PC-9 (cell line): ENCODE measurements around the gene AUTS2. TPM values are rescaled to one million over a fixed set of nuclear protein-coding genes. Genes with fewer than 3 reads are reported as not detected.

Experiments
- BruUV-seq: library from RNA; stranded (reverse); fragments of 400-500 nt; replicated peaks from 2 replicates; lab custom pipeline; 2021; lab: Mats Ljungman, UMichigan
- CTCF ChIA-PET: fragments of 300-600 bp; sonication (Branson Sonifier 250); formaldehyde crosslinking; loops from one replicate; lab custom pipeline; 2022; ENCODE audit warnings: antibody characterized with exemption; lab: Charles Lee
- POLR2A ChIA-PET: fragments of 300-600 bp; sonication (Branson Sonifier 250); formaldehyde crosslinking; loops from one replicate; lab custom pipeline; 2022; ENCODE audit warnings: antibody characterized with exemption; ENCODE audit not compliant: unreplicated experiment; lab: Charles Lee
- DNase-seq, 2 experiments: peaks; one replicate each; pipeline versions ENCODE4 v3.0.0 to v3.0.0-alpha.2; 2015 to 2022; ENCODE audit warnings: mixed read lengths in 1 of 2
- H2AFZ ChIP-seq: fragments of 200-600 bp; sonication (generic); 2 replicates; pipeline ENCODE4 v1.8.1; 2017; ENCODE audit warnings: antibody characterized with exemption
- H3F3A ChIP-seq: fragments of 200-600 bp; sonication (generic); 2 replicates; pipeline ENCODE4 v1.8.1; 2017; ENCODE audit warnings: antibody characterized with exemption, mild to moderate bottlenecking, low read depth; ENCODE audit not compliant: insufficient read depth
- H3K27ac ChIP-seq: fragments of 200-600 bp; sonication (generic); 2 replicates; pipeline ENCODE4 v1.6.1; 2016; ENCODE audit warnings: mixed run types
- H3K27me3 ChIP-seq: fragments of 200-600 bp; sonication (generic); 2 replicates; pipeline ENCODE4 v1.6.1; 2016; ENCODE audit warnings: low read depth, mixed run types; ENCODE audit not compliant: insufficient read depth
- H3K36me3 ChIP-seq: fragments of 200-600 bp; sonication (generic); 2 replicates; pipeline ENCODE4 v1.6.1; 2016; ENCODE audit warnings: low read depth, mixed run types
- H3K4me1 ChIP-seq: fragments of 200-600 bp; sonication (generic); replicated peaks from 2 replicates; pipeline ENCODE4 v1.6.1; 2016; ENCODE audit warnings: mixed run types; ENCODE audit not compliant: insufficient read depth
- H3K4me2 ChIP-seq: fragments of 200-600 bp; sonication (generic); 2 replicates; pipeline ENCODE4 v1.6.1; 2017; ENCODE audit warnings: mixed run types
- H3K4me3 ChIP-seq: fragments of 200-600 bp; sonication (generic); 2 replicates; pipeline ENCODE4 v1.6.1; 2016; ENCODE audit warnings: mixed run types
- H3K79me2 ChIP-seq: fragments of 200-600 bp; sonication (generic); 2 replicates; pipeline ENCODE4 v1.6.1; 2017; ENCODE audit warnings: low read depth, mixed run types
- H3K9me2 ChIP-seq: fragments of 200-600 bp; sonication (generic); 2 replicates; pipeline ENCODE4 v1.8.1; 2017; ENCODE audit warnings: mild to moderate bottlenecking; ENCODE audit not compliant: insufficient read depth
- H3K9me3 ChIP-seq: fragments of 200-600 bp; sonication (generic); 2 replicates; pipeline ENCODE4 v1.8.1; 2016; ENCODE audit warnings: low read depth; ENCODE audit not compliant: insufficient read depth
- H4K20me1 ChIP-seq: fragments of 200-600 bp; sonication (generic); 2 replicates; pipeline ENCODE4 v1.8.1; 2017; ENCODE audit not compliant: insufficient read depth
- EZH2 ChIP-seq: fragments of 200-600 bp; sonication (generic); IDR thresholded peaks from 2 replicates; pipeline ENCODE4 v1.8.0; 2017; ENCODE audit warnings: antibody characterized with exemption, low read depth
- intact Hi-C: fragments of 100-400 bp; cut with micrococcal nuclease; formaldehyde crosslinking; loops from one replicate; pipeline ENCODE4 v1.10.0; 2022; ENCODE audit not compliant: unreplicated experiment
- total RNA-seq: library from RNA; stranded (reverse); gene quantifications from 2 replicates; pipeline ENCODE4 v1.2.3, GENCODE V29; 2021
- TF ChIP-seq, protein P1 (sequence below): fragments of 200-600 bp; sonication (generic); conservative IDR thresholded peaks from 2 replicates; pipeline ENCODE4 v1.6.1; 2017; ENCODE audit warnings: mixed run types, antibody characterized with exemption, mild to moderate bottlenecking, moderate library complexity

Gene AUTS2
- total RNA-seq, 1 experiment from 2014 or later, result not detected

DNA sequence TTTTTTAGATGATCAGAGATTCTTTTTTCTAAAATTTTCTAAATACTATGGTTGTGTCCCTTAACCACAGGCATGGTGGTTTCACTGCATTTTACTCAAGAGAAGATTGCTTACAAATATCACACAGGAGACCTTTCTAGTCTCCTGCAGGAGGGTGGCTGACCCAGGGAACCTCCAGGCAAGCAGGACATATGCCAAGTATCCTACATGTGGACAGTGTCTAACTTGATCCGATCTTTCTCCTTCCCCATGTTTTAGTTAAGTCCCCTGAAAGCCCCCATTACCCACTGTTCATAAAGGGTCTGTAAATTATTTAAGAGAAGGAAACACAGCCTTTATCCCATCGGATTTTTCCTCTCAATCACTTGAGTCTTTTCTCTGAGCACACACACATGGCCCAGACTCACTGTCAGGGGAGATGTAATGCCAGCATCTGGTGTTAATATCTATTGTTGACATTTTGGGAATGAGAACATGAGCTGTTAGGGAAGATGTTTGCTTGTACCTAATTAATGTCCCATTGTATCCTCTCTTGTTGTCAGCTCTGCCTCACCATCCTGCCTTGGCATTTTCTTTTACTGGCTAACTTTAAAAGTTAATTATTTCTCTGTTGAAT, 755.2 kb downstream of the AUTS2 start:
- TF ChIP-seq, protein P1, sequence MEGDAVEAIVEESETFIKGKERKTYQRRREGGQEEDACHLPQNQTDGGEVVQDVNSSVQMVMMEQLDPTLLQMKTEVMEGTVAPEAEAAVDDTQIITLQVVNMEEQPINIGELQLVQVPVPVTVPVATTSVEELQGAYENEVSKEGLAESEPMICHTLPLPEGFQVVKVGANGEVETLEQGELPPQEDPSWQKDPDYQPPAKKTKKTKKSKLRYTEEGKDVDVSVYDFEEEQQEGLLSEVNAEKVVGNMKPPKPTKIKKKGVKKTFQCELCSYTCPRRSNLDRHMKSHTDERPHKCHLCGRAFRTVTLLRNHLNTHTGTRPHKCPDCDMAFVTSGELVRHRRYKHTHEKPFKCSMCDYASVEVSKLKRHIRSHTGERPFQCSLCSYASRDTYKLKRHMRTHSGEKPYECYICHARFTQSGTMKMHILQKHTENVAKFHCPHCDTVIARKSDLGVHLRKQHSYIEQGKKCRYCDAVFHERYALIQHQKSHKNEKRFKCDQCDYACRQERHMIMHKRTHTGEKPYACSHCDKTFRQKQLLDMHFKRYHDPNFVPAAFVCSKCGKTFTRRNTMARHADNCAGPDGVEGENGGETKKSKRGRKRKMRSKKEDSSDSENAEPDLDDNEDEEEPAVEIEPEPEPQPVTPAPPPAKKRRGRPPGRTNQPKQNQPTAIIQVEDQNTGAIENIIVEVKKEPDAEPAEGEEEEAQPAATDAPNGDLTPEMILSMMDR, result no peak
- TF ChIP-seq EZH2, result no peak
- Histone ChIP-seq H3K4me2 (no peak overlapping the region), H3K27ac (no peak overlapping the region), H3F3A (no peaks in the 10 kb centered on the region), H2AFZ (no peak overlapping the region), H3K79me2 (no peaks in the 10 kb centered on the region), H4K20me1 (no peaks in the 10 kb centered on the region), H3K36me3 (no peaks in the 10 kb centered on the region), H3K4me1 (no peaks in the 10 kb centered on the region), H3K9me3 (no peaks in the 10 kb centered on the region), H3K27me3 (peaks cover 21% of the 10 kb centered on the region), H3K4me3 (no peak overlapping the region), H3K9me2 (no peaks in the 10 kb centered on the region; the same call in 1 of the 2 replicates)
- DNase-seq, result no peak
- ChIA-PET CTCF (no interaction called here), POLR2A (interaction anchor here (0.6 kb wide), 1 partner anchor 20 kb away, joined by 4 read pairs; no protein-coding TSS in a partner anchor)
- BruUV-seq, result no TSS peak
- intact Hi-C loops, result no loop called here

DNA sequence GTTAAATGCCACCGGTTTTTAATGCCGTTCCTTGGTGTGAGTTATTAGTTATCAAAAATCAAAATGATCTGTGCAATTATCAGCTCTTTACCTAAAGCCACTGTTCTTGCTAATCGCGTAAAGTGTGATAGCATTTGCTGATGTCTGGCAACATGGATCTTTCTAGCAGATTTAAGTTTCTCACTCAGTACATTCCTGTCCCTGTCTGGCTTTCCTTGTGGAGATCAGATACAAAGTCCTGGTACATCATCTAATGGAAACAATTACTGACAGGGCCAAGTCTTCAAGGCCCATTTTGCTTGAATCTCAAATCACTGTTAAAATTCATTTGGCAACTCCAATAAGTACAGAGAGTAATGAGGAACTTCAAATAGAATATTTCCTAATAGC, 755.7 kb downstream of the AUTS2 start:
- Histone ChIP-seq H3K79me2 (no peaks in the 10 kb centered on the region), H3K4me1 (no peaks in the 10 kb centered on the region), H3K9me2 (no peaks in the 10 kb centered on the region; the same call in 1 of the 2 replicates), H3K4me2 (no peak overlapping the region), H4K20me1 (no peaks in the 10 kb centered on the region), H3K27me3 (peaks cover 17% of the 10 kb centered on the region), H3K27ac (no peak overlapping the region), H3K9me3 (no peaks in the 10 kb centered on the region), H3K4me3 (no peak overlapping the region), H3K36me3 (no peaks in the 10 kb centered on the region), H3F3A (no peaks in the 10 kb centered on the region), H2AFZ (no peak overlapping the region)
- intact Hi-C loops, result no loop called here
- TF ChIP-seq, protein P1, result no peak
- TF ChIP-seq EZH2, result no peak
- ChIA-PET CTCF (no interaction called here), POLR2A (interaction anchor here (0.6 kb wide), 1 partner anchor 20 kb away, joined by 4 read pairs; no protein-coding TSS in a partner anchor)
- DNase-seq, result no peak
- no TSS peak for BruUV-seq

DNA sequence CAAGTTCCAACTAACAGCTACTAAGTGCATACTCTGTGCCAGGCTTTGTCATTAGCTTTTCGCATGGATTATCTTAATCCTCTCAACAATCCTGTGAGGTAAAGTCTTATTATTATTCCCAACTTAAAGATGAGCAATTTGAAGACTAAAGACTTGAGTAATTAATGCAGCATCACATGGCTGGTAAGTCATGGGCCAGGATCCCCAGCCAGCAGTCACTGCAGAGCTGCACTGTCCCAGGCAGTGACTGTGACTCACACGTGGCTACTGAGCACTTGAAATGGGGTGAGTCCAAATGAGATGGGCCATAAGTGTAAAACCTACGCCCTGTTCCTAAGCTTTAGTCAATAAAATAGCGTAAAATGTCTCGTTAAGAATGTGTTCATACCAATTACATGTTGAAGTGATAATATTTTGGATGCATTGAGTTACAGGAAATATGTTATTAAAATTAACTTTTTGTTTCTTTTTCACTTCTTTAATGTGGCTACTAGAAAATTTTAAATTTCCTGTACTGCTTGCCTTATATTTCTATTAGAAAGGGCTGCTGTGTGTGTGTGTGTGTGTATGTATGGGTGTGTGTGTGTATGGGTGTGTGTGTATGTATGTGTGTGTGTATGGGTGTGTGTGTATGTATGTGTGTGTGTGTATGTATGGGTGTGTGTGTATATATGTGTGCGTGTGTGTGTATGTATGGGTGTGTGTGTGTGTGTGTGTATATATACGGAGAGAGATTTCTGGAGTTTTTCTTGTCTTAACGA, 756.3 kb downstream of the AUTS2 start:
- H3K9me2 ChIP-seq, result no peaks in the 10 kb centered on the region; the same call in 1 of the 2 replicates
- no peaks in the 10 kb centered on the region for H3K4me1 ChIP-seq
- intact Hi-C loops, result no loop called here
- no peaks in the 10 kb centered on the region for H3F3A ChIP-seq
- no peaks in the 10 kb centered on the region for H3K36me3 ChIP-seq
- no peak overlapping the region for H2AFZ ChIP-seq
- H3K27me3 ChIP-seq, result peaks cover 11% of the 10 kb centered on the region; the same call in 1 of the 2 replicates
- H3K4me3 ChIP-seq, result no peak overlapping the region
- ChIA-PET CTCF (no interaction called here), POLR2A (interaction anchor here (0.6 kb wide), 1 partner anchor 21 kb away, joined by 4 read pairs; no protein-coding TSS in a partner anchor)
- BruUV-seq, result no TSS peak
- H3K79me2 ChIP-seq, result no peaks in the 10 kb centered on the region
- H3K9me3 ChIP-seq, result no peaks in the 10 kb centered on the region
- no peak overlapping the region for H3K4me2 ChIP-seq
- H3K27ac ChIP-seq, result no peak overlapping the region
- H4K20me1 ChIP-seq, result no peaks in the 10 kb centered on the region
- TF ChIP-seq EZH2, result no peak
- TF ChIP-seq, protein P1, result no peak
- DNase-seq, result no peak
